Measurements from ENCODE around the gene SIPA1L3.

The SIPA1L3 gene

DNA sequence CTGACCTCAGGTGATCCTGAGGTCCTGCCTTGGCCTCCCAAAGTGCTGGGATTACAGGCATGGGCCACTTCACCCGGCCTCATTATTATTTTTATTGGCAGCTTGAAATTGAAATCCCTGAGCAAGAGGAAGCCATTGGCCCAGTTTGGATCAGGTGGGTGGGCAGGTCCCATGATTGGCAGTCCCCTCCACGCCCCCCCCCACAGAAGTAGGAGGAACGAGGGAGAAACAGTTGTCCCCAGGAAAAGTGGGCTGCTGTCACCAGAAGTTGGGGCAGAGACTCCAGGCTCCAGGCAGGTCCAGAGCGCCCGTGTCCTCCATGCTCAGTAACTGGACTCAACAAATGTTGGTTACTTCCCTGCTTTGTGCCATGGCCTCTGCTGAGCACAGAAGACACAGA lies 70.4 kb downstream of the SIPA1L3 start:
- no peak for DNase-seq (ENCODE audit: low read depth in 2 of 2, low spot score in 1 of 2)

DNA sequence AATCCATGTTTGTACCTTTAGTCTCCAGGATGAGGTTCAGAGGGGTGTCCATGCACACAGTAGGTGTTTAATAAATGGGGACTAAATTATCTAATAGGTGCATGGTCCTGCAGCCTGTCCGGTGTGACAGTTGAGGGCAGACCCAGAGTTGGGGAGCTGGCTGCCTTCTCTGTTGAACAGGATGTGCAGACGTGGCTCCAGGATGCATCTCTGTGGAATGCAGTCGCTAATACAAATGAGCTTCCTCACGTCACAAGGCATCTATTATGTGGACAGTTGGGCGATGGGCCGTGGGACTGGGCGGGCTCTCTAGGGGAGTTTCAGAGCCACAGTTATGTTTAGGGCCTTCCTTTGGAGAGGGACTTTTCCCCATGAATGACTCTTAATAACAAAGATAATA lies 71.0 kb downstream of the SIPA1L3 start:
- DNase-seq (ENCODE audit: low read depth in 2 of 2, low spot score in 1 of 2): no peak

DNA sequence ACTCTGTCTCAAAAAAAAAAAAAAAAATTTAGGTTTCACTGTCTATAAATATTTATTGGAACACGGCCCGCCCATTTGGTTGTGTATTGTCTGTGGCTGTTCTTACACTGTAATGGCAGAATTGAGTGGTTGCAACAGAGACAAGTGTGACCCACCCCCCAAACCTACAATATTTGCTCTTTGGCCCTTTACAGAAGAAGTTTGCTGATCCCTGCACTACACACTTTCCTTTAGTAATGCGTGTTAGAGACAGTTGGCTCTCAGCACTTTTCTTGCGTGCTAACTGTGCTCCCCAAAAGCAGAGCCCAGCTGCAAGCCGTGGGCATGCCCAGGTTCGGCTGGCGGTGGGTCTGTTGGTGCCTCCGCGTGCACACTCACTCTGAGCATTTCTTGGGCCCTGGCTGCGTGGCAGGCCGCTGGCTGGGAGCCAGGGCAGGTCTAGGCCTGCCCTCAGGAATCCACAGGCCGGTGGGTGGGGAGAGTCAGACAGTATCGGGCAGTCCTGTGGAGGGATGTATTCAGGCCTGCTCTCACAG lies 72.6 kb downstream of the SIPA1L3 start:
- DNase-seq (ENCODE audit: low read depth in 2 of 2, low spot score in 1 of 2): no peak

DNA sequence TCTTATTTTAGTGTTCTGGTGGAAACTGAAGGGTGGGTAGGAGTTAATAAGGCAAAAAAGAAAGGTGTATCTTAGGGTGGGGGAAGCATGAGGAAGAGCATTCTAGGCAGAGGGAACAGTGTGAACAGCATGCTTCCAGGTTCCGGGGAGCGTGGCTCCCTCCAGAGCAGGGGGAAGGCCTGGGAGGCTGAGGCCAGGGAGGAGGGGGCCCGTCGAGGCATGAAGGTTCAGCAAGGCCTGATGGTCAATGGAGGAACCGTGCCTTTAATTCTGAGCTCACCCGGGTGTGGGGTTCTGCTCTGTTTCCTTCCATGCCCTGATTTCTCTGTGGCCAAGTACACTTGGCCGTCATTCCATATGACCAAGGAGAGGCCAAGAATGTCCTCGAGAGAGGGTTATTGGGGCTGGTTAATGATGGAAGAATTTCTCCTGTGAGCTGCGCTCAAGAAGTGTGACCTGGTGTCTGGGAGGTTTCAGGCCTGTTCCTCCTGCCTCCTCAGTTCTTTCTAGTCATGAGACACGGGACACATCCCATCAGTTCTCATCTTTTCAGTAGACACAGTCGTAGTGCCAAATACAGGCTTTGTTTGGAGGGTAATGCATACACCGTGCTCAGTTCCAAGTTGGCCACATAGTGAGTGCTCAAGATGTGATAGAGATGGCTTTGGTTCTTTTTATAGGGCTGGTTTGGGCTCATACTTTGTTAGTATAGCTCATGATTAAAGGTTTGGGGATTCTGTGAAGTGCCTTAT lies 73.6 kb downstream of the SIPA1L3 start:
- no peak for DNase-seq (ENCODE audit: low read depth in 2 of 2, low spot score in 1 of 2)

DNA sequence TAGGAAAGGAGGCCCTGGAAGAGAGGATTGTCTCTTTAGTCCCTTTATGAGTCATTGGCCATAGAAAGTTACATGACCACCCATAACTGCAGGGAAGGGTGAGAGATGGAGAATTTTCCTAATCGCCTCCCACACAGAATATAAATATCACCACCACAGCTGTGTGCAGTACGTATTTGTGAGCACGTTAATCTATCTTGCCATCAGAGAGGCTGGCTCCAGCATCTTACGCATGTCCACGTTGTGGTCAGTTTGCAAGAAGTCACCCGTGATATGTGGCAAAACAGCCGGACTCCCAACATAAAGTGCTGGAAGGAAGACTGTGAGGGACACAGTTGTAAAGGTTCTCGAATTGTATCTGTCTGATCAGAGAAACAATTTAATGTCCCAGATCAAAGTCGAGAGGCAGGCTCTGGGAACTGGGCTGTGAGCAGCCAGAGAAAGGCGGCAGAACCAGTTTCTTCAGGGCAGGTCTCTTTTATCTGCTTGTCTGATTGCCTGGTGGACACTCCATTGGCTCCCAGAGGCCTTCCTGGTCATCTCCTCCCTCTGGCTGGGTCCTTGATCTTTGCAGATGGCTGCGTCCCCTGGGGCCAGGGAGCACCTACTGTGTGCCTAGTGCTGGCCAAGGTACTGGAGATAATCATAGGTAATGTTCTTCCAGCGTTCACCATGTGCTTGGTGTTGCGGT lies 74.9 kb downstream of the SIPA1L3 start:
- DNase-seq (ENCODE audit: low read depth in 2 of 2, low spot score in 1 of 2): no peak

DNA sequence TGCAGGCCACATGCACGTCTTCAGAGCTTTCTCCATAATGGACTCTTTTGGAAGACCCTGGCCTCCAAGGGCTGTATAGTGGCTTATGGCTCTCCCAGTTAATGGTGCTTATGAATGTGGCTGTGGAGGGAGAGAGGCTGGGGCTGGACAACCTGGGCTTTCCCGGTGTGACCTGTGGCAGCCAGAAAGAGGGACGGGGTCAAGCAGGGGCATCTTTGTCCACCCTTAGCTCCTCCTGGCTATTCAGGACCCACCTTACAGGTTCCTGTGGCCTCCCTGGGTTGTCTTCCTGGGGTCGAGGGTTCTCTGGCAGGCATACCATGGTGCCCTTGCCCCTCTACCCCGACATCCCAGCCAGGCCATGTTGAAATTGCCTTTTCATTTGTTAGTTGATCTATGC lies 75.6 kb downstream of the SIPA1L3 start:
- no peak for DNase-seq (ENCODE audit: low read depth in 2 of 2, low spot score in 1 of 2)

DNA sequence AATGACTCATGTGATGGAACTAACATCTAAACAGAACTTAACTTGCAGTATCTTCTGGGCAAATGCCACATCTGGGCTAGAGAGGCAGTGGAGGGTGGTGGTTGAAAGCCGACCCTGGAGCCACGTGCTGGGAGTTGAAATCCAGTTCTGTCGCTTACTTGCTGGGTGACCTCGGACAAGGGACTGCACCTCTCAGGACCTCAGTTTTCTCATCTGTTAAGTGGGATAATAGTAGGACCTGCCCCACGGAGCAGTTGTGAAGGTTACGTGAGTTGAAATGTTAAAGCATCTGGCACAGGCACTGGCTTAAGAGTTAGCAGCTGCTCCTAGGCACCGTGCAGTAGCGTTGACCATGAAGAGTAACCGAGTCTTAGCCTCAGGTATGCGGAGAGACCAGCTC lies 76.1 kb downstream of the SIPA1L3 start:
- DNase-seq (ENCODE audit: low read depth in 2 of 2, low spot score in 1 of 2): no peak

DNA sequence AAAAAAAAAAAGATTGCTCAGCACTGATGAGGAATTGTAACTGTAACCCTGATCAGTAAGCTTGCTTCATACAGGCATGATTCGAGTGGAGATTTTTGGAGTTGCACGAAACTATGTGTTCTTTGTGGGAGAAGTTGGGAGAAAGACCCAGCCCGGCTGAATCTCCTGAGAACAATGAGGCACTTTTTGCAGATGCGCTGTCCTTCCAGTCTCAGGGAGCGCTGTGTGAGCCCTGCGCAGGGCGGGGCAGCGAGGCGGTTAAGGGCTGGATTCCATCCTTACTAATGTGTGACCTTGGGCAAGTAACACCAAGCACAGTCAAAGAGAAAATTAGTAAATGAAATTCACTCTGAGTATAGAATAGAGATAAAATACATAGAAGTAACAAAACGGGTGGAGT lies 76.9 kb downstream of the SIPA1L3 start:
- no peak for DNase-seq (ENCODE audit: low read depth in 2 of 2, low spot score in 1 of 2)

DNA sequence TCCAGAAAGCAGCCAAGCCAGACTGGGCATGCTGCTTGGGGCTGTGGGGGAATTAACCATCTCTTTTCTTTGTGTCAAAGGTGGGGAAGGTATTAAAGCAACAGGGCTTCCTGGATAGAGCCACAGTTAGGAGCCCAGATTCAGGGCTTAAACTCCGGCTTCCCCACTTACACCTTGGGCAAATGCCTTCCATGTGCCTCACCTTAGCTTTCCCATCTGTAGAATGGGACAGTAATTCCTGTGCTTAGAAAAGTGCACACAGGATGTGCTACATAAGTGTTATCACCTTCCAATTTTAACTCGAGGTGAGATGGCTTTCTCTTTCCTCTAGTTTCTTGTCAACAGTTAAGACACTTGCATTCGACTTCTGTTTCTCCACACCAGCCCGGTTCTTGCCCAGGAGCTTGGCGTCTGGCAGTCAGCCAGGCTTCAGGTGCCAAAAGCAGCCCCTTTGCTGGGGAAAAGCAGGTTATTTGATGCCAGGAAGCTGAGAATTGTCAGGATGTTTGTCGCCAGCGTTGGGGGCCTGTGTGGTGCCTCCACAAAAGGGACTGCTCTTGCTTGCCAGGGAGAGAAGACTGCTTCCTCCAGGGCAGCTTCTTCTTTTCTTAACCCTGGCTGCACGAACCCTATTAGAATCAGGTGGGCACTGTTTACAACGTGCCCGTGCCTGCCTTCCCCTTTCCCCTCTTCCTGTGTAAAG lies 79.2 kb downstream of the SIPA1L3 start:
- DNase-seq (ENCODE audit: low read depth in 2 of 2, low spot score in 1 of 2): no peak

DNA sequence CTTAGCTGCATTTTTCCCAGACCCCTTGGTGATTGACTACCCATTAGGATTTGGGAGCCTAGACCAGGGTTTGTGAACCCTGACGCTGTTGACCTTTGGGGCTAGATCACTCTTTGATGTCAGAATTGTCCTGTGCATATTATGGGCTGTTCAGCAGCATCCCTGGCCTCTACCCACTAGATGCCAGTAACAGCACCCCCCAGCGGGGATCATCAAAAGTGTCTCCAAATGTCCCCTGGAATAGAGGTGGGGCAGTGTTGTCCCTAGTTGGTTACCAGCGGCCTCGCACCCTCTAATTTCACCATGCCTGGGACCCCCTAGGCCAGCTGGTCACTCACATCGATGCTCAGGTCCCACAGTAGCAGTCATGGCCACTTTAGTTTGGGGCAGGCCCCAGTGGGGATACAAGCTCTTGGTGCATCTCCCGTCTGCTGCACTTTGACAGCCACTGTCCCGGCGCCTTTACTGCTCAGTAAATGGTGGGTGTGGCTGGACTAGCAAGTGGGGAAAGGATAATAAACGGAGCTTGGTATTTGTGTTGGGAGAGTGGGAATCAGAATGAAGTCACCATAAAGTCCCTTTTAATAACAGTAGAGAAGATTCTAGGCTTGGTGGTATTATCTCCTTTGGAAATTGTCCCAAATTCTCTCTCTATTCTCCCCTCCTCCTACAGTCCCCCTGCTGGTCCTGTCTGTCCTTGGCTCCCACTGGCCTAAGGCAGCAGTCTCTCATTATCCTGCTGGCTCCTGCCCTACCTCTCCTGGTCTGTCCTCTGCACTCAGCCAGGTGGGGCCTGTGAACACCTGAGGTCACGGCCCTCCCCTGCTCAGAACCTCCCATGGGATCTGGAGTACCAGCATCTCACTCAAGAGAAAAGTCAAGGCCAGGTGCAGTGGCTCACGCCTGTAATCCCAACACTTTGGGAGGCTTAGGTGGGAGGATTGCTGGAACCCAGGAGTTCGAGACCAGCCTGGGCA lies 80.6 kb downstream of the SIPA1L3 start:
- no peak for DNase-seq (ENCODE audit: low read depth in 2 of 2, low spot score in 1 of 2)

DNA sequence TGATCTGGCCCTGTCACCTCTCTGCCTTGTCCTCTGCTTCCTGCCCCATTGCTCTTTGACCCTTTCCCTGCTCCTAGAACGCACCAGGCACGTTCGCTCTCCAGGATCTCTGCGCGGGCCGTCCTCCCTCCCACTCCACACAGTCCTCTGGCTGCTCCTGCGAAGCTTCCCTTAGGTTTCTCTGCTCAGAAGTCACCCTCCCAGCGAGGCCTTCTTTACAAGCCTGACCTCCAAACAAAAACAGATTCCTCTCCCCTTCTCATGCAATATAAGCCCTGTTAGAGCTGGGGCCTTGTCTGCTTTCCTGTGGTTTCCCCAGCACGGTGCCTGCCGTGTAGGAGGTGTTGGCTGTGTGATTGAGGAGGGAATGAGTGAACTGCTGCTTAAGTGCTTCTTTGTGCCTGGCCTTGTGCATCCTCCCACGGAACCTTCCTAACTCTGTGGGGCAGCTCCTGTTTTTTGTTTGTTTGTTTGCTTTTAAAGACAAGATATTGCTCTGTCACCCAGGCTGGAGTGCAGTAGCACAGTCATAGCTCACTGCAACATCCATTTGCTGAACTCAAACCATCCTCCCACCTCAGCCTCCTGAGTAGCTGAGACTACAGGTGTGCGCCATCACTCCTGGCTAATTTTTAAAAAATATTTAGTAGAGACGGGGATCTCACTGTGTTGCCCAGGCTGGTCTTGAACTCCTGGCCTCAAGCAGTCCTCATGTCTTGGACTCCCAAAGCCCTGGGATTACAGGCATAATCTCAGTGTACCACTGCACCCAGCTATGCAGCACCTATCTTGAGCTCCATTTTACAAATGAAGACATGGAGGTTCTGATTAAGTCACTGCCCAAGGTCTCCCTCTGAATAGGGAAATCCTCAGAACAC lies 82.0 kb downstream of the SIPA1L3 start:
- DNase-seq (ENCODE audit: low read depth in 2 of 2, low spot score in 1 of 2): no peak

DNA sequence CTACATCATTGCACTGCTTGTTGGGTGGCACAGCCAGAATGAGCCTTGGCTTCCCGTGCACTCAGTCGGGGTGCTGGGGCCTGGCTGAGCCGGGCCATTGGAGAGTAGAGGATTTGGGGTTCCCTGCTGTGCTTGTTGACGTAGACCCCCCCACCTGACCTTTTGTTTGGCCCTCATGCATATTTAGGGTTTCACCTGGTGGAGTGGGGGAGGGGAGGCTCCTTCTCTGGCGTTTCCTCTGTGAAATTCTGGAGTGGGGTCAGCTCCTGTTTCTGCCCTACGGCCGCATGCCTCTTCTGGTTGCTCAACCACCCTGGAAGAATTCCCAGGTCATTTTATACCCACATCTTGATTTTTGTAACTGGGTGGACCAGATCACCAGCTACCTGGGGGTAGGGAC lies 82.8 kb downstream of the SIPA1L3 start:
- no peak for DNase-seq (ENCODE audit: low read depth in 2 of 2, low spot score in 1 of 2)

DNA sequence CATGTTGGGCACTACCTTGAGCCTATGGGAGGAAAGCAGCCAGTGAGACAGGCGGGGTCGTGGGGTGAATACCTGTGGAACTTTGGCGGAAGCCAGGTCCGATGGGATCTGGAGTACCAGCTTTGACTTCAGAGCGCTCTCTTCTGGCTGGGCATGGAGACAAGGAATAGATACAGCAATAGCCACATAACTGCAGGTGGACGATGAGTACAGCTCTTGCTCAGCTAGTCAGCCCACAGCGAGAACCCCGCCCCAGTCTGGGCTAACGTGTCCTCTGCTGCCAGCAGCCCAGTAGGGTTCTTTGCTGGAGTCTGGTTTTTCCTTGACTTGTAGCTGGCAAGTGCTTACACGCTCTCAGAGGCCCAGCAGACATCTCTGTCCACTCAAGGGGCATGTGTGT lies 83.4 kb downstream of the SIPA1L3 start:
- no peak for DNase-seq (ENCODE audit: low read depth in 2 of 2, low spot score in 1 of 2)

DNA sequence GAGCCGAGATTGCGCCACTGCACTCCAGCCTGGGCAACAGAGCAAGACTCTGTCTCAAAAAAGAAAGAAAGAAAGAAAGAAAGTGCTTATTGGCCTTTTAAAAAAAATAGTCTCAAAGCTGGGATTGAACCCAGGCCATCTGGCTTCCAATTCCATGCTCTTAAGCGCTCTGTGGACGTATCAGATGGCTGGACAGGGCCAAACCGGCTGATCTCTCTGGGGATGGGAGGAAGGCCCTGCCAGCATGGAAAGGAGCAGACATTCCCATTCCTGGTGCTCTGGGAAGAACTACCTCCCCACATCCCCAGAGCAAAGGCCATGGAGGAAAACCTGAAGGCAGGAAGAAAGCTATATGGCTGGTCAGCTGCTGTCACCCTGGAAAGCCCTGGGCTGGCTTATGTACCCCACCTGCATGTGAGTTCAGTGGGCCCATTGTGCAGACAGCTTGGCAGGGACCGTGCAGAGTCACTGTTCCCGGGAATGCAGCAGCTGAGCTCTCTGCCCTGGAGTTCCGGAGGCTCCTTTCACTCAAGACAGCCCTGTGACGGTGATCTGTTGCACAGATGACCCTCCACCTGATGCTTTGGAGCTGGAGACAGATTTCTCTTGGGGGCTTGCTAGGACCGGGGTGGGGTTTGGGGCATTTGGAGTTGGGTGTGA lies 84.3 kb downstream of the SIPA1L3 start:
- DNase-seq (ENCODE audit: low read depth in 2 of 2, low spot score in 1 of 2): no peak

DNA sequence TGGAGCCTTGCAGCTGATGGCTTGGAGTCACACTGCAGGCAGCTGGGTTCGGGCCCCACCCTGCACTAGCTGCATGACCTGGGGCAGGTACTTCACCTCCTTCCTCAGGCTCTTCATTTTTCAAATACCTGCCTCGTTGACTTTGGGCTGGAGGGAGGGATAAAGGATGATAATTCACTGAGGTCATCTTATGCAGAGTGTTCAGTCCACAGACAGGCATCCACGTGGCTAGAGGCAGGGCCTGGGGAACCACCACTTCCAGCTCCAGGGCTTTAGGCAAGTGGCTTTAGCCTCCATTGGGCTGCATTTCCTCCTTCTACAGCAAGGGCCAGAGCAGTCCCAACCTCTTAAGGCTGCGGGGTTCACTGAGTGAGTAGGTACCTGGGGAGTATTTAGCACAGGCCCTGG lies 84.8 kb downstream of the SIPA1L3 start:
- DNase-seq (ENCODE audit: low read depth in 2 of 2, low spot score in 1 of 2): no peak

DNA sequence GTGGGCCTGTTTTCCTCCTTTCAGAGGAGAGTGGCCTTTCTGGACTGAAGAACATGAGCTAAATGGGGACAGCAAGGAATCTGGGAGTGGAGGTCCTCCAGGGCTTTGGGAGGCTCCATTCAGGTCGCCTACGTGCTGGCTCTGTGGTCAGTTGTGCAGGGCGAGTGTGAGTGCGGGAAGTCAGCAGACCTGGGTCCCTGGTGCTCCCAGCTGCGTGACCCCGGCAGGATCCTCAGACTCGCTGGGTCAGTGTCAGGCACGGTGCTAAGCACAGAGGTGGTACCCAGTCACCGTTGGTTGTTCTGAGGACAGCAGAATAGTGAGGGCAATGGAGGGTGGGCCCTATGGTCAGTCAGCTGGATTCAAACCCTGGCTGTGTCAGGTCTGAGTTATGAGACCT lies 85.8 kb downstream of the SIPA1L3 start:
- no peak for DNase-seq (ENCODE audit: low read depth in 2 of 2, low spot score in 1 of 2)

DNA sequence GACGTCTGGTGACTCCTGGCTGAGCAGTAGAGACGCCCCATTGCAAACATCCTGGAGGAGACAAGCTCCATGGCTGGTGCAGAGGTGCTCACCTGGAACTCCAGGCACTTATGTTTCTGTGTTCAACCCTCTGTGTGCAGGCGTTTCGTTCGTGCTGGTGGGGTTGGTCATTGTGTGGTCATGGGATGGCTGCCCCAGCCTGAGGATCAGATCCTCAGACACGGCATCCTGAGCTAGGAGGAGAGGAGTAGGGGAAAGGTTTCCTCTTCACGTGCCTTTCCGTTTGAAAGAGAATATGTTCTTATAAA lies 87.8 kb downstream of the SIPA1L3 start:
- no peak for DNase-seq (ENCODE audit: low read depth in 2 of 2, low spot score in 1 of 2)

DNA sequence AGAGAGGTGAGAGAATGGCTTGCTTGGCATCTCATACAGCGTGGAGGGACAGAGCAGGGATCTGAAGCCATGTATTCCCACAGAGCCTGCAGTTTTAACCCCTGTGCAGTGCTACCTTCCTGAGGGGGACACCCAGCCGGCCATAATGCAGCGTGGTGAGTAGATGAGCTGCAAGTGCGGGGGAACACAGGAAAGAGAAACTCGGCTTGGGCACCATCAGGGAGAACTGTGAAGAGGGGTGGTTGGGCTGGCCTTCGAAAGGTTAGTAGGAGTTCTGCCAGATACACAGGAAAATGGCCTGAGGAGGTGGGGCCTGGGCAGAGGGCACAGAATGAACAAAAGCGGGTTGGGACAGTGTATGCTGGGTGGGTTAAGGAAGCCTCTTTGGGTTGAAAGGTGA lies 88.3 kb downstream of the SIPA1L3 start:
- DNase-seq (ENCODE audit: low read depth in 2 of 2, low spot score in 1 of 2): no peak

DNA sequence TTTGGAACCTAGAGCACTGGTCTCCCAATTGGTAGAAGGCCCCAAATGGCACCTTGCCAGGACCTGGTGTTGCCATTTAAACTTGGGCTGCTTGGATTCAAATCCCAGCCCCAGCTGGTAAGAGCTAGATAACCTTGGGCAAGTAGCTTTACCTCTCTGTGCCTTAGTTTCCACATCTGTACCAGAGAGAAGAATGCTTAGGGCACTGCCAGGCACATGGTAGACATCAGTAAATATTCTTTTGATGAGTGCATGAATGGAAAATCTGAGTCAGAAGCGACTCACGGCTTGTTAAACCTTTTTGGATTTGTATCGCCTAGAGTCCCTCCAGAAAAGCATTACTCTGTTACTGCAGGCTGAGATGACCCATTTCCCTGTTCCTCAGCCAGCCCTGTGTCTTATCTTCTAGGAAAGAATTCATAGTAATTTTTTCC lies 90.9 kb downstream of the SIPA1L3 start:
- no peak for DNase-seq (ENCODE audit: low read depth in 2 of 2, low spot score in 1 of 2)

Measured in stimulated activated CD8-positive, alpha-beta memory T cell treated with anti-CD3 and anti-CD28 coated beads, Interleukin-4, amount 100 ng/mL, for 1 hour (primary cell).